ENCODE results near the gene TGFBR3. TPM values are rescaled to one million over a fixed set of nuclear protein-coding genes. Genes with fewer than 3 reads are reported as not detected.

The TGFBR3 gene
- total and polyA plus RNA-seq, 9 of the 15 experiments (the other 6 are each of a cell fraction or from before 2014, with no cell fraction given), result 3.6 to 32.4 (median 15.6) TPM

GRCh38 chr1:91720044-91720443, 165.9 kb downstream of the TGFBR3 start:
- H3K27ac ChIP-seq (ENCODE audit: extremely low read depth, low read depth, low read length), result no peak overlapping the region
- H2AFZ ChIP-seq (ENCODE audit: low read depth, low read length), result no peak overlapping the region
- H3K4me1 ChIP-seq (replicated peaks in 1 of 2; ENCODE audit: control insufficient read depth in 2 of 2, insufficient read depth in 2 of 2, low read length in 2 of 2), result peaks cover 0 to 29% of the 10 kb centered on the region in 2 experiments; a peak in 3 of 5 replicates
- H3K9me1 ChIP-seq (ENCODE audit: control insufficient read depth, insufficient read depth, low read length), result no peaks in the 10 kb centered on the region
- H4K20me1 ChIP-seq (replicated peaks; ENCODE audit: control insufficient read depth, insufficient read depth, low read length), result no peaks in the 10 kb centered on the region
- H3K9me3 ChIP-seq (replicated peaks; ENCODE audit: control insufficient read depth, insufficient read depth, low read depth, low read length), result no peaks in the 10 kb centered on the region
- 77% methylated on average over 5 of the region's 5 CpGs for WGBS (ENCODE audit: insufficient coverage, low coverage, missing lambda C conversion rate)
- CTCF ChIA-PET (ENCODE audit: low intra/inter-chr PET ratio), result no interaction called here
- ATAC-seq (no peak), FAIRE-seq (no peak), DNase-seq (ENCODE audit: extremely low read depth in 1 of 4, low spot score in 3 of 4) (no peak)
- H3K27me3 ChIP-seq (ENCODE audit: control insufficient read depth in 2 of 2, insufficient read depth in 2 of 2, low read length in 2 of 2), result no peaks in the 10 kb centered on the region
- POLR2A ChIA-PET, result interaction anchor here (0.9 kb wide), 1 partner anchor 12 kb away, joined by 3 read pairs; no protein-coding TSS in a partner anchor
- no peak overlapping the region for H3K4me3 ChIP-seq
- intact Hi-C loops (cut with micrococcal nuclease), result no loop called here
- H3K4me2 ChIP-seq (ENCODE audit: insufficient read depth, low read length), result no peak overlapping the region
- no peaks in the 10 kb centered on the region for H3K79me2 ChIP-seq (ENCODE audit: control insufficient read depth, insufficient read depth, low read length)
- H3K9ac ChIP-seq (ENCODE audit: insufficient read depth in 1 of 2, low read depth in 2 of 2, low read length in 2 of 2), result no peak overlapping the region
- peaks cover 38% of the 10 kb centered on the region for H3K36me3 ChIP-seq (ENCODE audit: control insufficient read depth, insufficient read depth, low read length)
- no peak for TF ChIP-seq RBM39 (optimal IDR thresholded peaks at IDR 0.05; ENCODE audit: low read depth, low read length)
- no peak for TF ChIP-seq ZNF609 (CRISPR knock-in tag; IDR thresholded peaks at IDR 0.05; ENCODE audit: borderline replicate concordance)
- TF ChIP-seq CTCF (IDR thresholded peaks at IDR 0.05 in 2 of 3, conservative IDR thresholded peaks at IDR 0.05 in 1 of 3; ENCODE audit: insufficient read depth in 2 of 3, low read depth in 1 of 3, low read length in 3 of 3), result no peak
- no peak for TF ChIP-seq DLX4 (CRISPR knock-in tag; IDR thresholded peaks at IDR 0.05)
- no peak for TF ChIP-seq KDM2B (CRISPR knock-in tag; IDR thresholded peaks at IDR 0.05)
- TF ChIP-seq SMARCE1 (IDR thresholded peaks at IDR 0.05), result no peak
- no peak for TF ChIP-seq ZNF316 (IDR thresholded peaks at IDR 0.05)
- no peak for TF ChIP-seq ATF1 (CRISPR knock-in tag; IDR thresholded peaks at IDR 0.05)
- TF ChIP-seq ATF1 (tag; IDR thresholded peaks at IDR 0.05), result no peak
- TF ChIP-seq HLTF (IDR thresholded peaks at IDR 0.05), result no peak
- TF ChIP-seq ARID1B (IDR thresholded peaks at IDR 0.05), result no peak
- no peak for TF ChIP-seq WHSC1 (IDR thresholded peaks at IDR 0.05; ENCODE audit: low read length)
- no peak for TF ChIP-seq CEBPB (tag; IDR thresholded peaks at IDR 0.05)
- no peak for TF ChIP-seq ESRRB (CRISPR knock-in tag; IDR thresholded peaks at IDR 0.05; ENCODE audit: borderline replicate concordance)
- TF ChIP-seq BDP1 (IDR thresholded peaks at IDR 0.05; ENCODE audit: insufficient read depth, insufficient read length), result no peak
- no peak for TF ChIP-seq ZNF384 (IDR thresholded peaks at IDR 0.05; ENCODE audit: low read depth, low read length)
- TF ChIP-seq ZNF140 (CRISPR knock-in tag; IDR thresholded peaks at IDR 0.05), result no peak
- TF ChIP-seq ATF4 (CRISPR knock-in tag; IDR thresholded peaks at IDR 0.05), result no peak
- no peak for TF ChIP-seq ZNF41 (CRISPR knock-in tag; conservative IDR thresholded peaks at IDR 0.05)
- BruUV-seq (replicated peaks), result no TSS peak
- in situ Hi-C loops (cut with MboI), result no loop called here
